ENCODE results near the gene TPCN2. TPM values are rescaled to one million over a fixed set of nuclear protein-coding genes. Genes with fewer than 3 reads are reported as not detected.

TPCN2 gene
- polyA plus RNA-seq, 2 donors = 6.5 to 12.1 TPM

DNA sequence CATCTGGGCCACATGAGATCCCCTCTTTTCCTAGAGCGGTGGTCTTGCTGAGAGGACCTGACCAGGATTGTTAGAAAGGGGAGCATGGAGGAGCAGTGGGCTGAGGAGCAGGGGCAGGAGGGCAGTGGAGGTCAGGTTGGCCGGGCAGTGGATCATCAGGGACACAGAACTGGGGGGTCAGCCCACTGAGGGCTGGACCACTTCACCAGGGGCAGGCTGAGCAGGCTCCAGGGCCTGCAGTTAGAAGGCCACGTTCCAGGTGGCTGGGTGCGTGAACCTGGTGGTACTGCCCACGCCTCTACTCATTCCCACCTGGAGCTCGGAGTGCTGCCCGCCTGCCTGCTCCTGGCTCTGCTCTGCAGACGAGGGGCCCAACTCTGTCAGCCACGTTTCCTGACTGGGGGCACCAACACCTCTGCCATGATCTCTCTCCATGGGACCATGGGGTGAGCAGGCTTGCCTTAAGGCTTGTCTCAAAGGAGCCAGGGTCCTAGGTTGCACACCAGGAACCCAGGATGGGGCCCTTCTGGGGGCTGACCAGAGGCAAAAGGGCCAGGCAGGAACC is 45.3 kb upstream of the TPCN2 start:
- Histone ChIP-seq H3K27me3 (ENCODE audit: control insufficient read depth in 1 of 2, insufficient read depth in 2 of 2, low read length in 2 of 2) (no peaks in the 10 kb centered on the region), H3K4me1 (ENCODE audit: control insufficient read depth in 2 of 2, insufficient read depth in 2 of 2, low read length in 1 of 2) (peaks cover 0 to 12% of the 10 kb centered on the region in 2 donors), H3K27ac (ENCODE audit: low read depth in 2 of 2, low read length in 1 of 2) (peak overlapping the region; percentile 43 to 63), H3K4me3 (ENCODE audit: low read depth in 1 of 2, low read length in 2 of 2) (no peak overlapping the region), H3K9me3 (ENCODE audit: control insufficient read depth in 2 of 2, insufficient read depth in 1 of 2, low read depth in 1 of 2, low read length in 1 of 2) (no peaks in the 10 kb centered on the region), H3K36me3 (ENCODE audit: control insufficient read depth in 2 of 2, insufficient read depth in 2 of 2, low read length in 1 of 2) (peaks cover 0 to 4% of the 10 kb centered on the region in 2 donors)
- WGBS, 2 donors = 77 to 84% methylated on average over 9 of the region's 9 CpGs

DNA sequence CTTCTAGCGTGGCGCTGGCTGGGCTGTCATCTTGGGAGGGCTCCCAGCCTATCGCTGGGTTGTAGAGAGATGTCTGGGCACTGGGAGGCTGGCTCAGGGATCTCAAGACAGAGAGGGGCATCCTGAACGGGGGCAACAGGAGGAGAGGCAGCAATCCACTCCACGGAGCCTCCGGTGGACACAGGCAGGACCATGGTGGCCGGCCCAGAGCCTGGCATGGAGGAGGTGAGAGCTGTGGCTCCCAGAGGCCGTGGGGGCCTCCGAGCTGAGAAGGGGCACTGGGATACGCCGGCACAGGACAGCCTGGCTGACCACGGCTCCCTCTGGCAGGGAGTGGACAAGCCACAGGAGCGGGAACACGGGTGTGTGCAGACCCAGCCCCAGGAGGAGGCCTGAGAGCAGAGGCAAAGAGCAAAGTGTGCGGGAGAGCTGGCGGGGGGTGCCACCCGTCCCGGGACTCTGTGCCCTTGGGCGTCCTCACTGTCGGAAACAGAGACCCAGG is 44.8 kb upstream of the TPCN2 start:
- Histone ChIP-seq H3K4me1 (ENCODE audit: control insufficient read depth in 2 of 2, insufficient read depth in 2 of 2, low read length in 1 of 2) (peaks cover 0 to 13% of the 10 kb centered on the region in 2 donors), H3K27me3 (ENCODE audit: control insufficient read depth in 1 of 2, insufficient read depth in 2 of 2, low read length in 2 of 2) (no peaks in the 10 kb centered on the region), H3K27ac (ENCODE audit: low read depth in 2 of 2, low read length in 1 of 2) (peak overlapping the region; percentile 35 to 63), H3K36me3 (ENCODE audit: control insufficient read depth in 2 of 2, insufficient read depth in 2 of 2, low read length in 1 of 2) (peaks cover 0 to 4% of the 10 kb centered on the region in 2 donors), H3K9me3 (ENCODE audit: control insufficient read depth in 2 of 2, insufficient read depth in 1 of 2, low read depth in 1 of 2, low read length in 1 of 2) (no peaks in the 10 kb centered on the region), H3K4me3 (ENCODE audit: low read depth in 1 of 2, low read length in 2 of 2) (no peak overlapping the region)
- 83 to 86% methylated on average over 20 of the region's 20 CpGs for WGBS, 2 donors

DNA sequence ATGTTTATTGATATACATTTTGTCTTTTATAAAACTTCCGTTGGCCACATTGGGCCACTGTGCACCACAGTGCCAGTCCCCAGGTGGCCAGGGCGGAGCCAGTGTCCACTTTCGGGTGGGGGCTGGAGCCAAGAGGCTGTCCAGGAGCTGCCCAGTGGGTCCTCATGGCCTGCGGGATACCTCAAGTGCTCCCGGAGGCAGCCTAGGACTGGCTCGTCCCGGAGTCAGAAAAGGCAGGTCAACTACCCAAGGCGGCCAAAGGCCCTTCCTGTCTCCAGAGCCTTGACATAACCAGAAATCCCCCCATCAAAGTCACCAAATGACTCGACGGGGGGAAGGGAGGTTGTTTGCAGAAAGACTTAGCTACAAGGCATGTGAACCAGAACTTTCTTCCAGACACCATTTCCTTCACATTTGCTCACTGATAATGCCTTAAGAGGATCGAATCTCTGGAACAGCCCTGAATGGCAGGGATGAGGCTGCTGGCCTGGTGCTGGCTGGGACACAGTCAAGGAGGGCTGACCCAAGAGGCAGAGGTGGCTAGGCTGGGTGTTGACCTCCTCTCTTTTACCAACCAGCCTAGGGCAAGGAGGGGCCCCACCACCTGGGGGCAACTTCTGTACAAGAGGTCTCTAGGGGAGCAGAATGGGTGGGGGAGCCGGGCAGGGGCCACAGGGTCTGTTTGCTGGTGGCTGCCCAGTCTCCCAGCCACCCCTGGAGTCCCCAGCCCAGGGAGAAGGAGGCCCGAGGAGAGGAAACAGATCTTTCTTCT is 44.1 kb upstream of the TPCN2 start:
- peaks cover 0 to 4% of the 10 kb centered on the region in 2 donors for H3K36me3 ChIP-seq (ENCODE audit: control insufficient read depth in 2 of 2, insufficient read depth in 2 of 2, low read length in 1 of 2)
- H3K4me1 ChIP-seq (ENCODE audit: control insufficient read depth in 2 of 2, insufficient read depth in 2 of 2, low read length in 1 of 2) = peaks cover 2 to 19% of the 10 kb centered on the region in 2 donors
- no peaks in the 10 kb centered on the region for H3K9me3 ChIP-seq (ENCODE audit: control insufficient read depth in 2 of 2, insufficient read depth in 1 of 2, low read depth in 1 of 2, low read length in 1 of 2)
- no peaks in the 10 kb centered on the region for H3K27me3 ChIP-seq (ENCODE audit: control insufficient read depth in 1 of 2, insufficient read depth in 2 of 2, low read length in 2 of 2)
- 78 to 79% methylated on average over 13 of the region's 13 CpGs for WGBS, 2 donors
- no peak overlapping the region for H3K4me3 ChIP-seq (ENCODE audit: low read depth in 1 of 2, low read length in 2 of 2)
- H3K27ac ChIP-seq (ENCODE audit: low read depth in 2 of 2, low read length in 1 of 2) = peak overlapping the region; percentile 35 to 63

DNA sequence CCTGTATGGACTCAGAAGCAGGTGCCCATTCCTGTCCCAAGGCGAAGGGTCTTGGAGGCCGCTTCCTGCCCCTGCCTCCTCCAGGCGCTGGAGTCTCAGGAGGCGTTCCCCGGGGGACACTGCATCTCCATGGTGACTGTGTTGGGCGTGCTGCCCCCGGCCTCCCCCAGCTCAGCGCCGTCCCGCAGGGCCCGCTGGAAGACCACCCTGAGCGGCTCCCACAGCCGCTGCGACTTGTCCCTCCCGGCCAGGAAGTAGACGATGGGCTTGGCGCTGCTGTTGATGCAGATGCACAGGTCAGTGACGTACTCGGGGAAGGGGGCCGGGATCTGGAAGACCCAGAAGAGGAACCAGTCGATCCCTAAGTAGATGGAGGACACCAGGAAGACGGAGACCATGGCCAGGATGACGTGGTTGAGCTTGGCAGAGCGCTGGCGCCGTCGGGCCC is 43.5 kb upstream of the TPCN2 start:
- Histone ChIP-seq H3K4me1 (ENCODE audit: control insufficient read depth in 2 of 2, insufficient read depth in 2 of 2, low read length in 1 of 2) (peaks cover 5 to 25% of the 10 kb centered on the region in 2 donors), H3K9me3 (ENCODE audit: control insufficient read depth in 2 of 2, insufficient read depth in 1 of 2, low read depth in 1 of 2, low read length in 1 of 2) (no peaks in the 10 kb centered on the region), H3K27ac (ENCODE audit: low read depth in 2 of 2, low read length in 1 of 2) (peak overlapping the region; percentile 35 to 63), H3K4me3 (ENCODE audit: low read depth in 1 of 2, low read length in 2 of 2) (no peak overlapping the region), H3K36me3 (ENCODE audit: control insufficient read depth in 2 of 2, insufficient read depth in 2 of 2, low read length in 1 of 2) (peaks cover 0 to 4% of the 10 kb centered on the region in 2 donors), H3K27me3 (ENCODE audit: control insufficient read depth in 1 of 2, insufficient read depth in 2 of 2, low read length in 2 of 2) (no peaks in the 10 kb centered on the region)
- WGBS, 2 donors = 88 to 89% methylated on average over 26 to 27 of the region's 27 CpGs

DNA sequence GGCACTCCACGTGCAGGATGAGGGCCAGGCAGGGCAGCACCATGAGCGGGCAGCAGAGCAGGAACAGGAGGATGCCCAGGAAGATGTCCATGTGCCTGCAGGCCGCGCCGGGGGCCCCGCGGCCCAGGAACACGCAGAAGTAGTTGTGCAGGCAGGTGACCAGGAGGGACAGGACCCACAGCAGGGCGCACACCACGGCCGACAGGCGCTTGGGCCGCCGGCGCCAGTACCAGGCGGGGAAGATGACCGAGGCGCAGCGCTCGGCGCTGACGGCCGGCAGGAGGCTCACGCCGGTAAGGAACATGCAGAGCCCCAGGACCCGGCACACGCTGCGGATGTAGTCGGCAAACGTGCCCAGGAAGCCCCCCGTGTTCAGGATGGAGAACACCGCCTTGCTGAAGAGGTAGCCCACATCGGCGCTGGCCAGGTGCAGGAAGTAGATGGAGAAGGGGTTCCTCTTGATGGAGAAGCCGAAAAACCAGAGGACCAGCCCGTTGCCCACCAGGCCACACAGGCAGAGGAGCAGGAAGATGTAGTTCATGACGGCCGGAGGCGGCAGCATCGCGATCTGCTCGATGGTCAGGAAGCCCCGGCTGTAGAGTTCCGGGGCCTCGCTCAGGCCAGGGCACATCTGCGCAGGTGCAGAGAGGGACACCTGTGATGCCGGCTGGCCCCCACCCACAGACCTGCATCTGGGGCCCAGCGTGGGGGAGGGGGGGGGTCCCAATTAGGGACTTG is 42.9 kb upstream of the TPCN2 start:
- Histone ChIP-seq H3K27ac (ENCODE audit: low read depth in 2 of 2, low read length in 1 of 2) (peak overlapping the region; percentile 35 to 44), H3K4me1 (ENCODE audit: control insufficient read depth in 2 of 2, insufficient read depth in 2 of 2, low read length in 1 of 2) (peaks cover 5 to 31% of the 10 kb centered on the region in 2 donors), H3K27me3 (ENCODE audit: control insufficient read depth in 1 of 2, insufficient read depth in 2 of 2, low read length in 2 of 2) (no peaks in the 10 kb centered on the region), H3K36me3 (ENCODE audit: control insufficient read depth in 2 of 2, insufficient read depth in 2 of 2, low read length in 1 of 2) (peaks cover 0 to 4% of the 10 kb centered on the region in 2 donors), H3K4me3 (ENCODE audit: low read depth in 1 of 2, low read length in 2 of 2) (no peak overlapping the region), H3K9me3 (ENCODE audit: control insufficient read depth in 2 of 2, insufficient read depth in 1 of 2, low read depth in 1 of 2, low read length in 1 of 2) (no peaks in the 10 kb centered on the region)
- WGBS, 2 donors = 85 to 87% methylated on average over 48 of the region's 48 CpGs

DNA sequence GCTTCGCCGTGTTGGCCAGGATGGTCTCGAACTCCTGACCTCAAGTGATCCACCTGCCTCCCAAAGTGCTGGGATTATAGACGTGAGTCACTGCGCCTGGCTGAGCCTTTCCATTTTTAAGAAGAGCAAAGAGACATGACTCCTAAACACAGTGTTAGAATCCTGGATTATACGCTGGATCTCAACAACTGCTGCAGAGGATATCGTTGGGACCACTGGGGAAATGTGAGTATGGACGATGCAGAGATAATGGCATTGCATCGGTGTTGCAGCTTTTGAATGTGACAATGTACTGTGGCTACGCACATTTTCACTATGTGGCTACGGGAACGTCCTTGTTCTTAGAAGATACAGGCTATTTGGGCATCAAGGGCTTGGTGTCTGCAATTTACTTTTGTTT is 41.9 kb upstream of the TPCN2 start:
- Histone ChIP-seq H3K27ac (ENCODE audit: low read depth in 2 of 2, low read length in 1 of 2) (peak overlapping the region; percentile 16 to 33), H3K4me3 (ENCODE audit: low read depth in 1 of 2, low read length in 2 of 2) (no peak overlapping the region), H3K36me3 (ENCODE audit: control insufficient read depth in 2 of 2, insufficient read depth in 2 of 2, low read length in 1 of 2) (peaks cover 0 to 4% of the 10 kb centered on the region in 2 donors), H3K9me3 (ENCODE audit: control insufficient read depth in 2 of 2, insufficient read depth in 1 of 2, low read depth in 1 of 2, low read length in 1 of 2) (no peaks in the 10 kb centered on the region), H3K4me1 (ENCODE audit: control insufficient read depth in 2 of 2, insufficient read depth in 2 of 2, low read length in 1 of 2) (peaks cover 5 to 29% of the 10 kb centered on the region in 2 donors), H3K27me3 (ENCODE audit: control insufficient read depth in 1 of 2, insufficient read depth in 2 of 2, low read length in 2 of 2) (no peaks in the 10 kb centered on the region)
- 79 to 85% methylated on average over 12 of the region's 12 CpGs for WGBS, 2 donors

DNA sequence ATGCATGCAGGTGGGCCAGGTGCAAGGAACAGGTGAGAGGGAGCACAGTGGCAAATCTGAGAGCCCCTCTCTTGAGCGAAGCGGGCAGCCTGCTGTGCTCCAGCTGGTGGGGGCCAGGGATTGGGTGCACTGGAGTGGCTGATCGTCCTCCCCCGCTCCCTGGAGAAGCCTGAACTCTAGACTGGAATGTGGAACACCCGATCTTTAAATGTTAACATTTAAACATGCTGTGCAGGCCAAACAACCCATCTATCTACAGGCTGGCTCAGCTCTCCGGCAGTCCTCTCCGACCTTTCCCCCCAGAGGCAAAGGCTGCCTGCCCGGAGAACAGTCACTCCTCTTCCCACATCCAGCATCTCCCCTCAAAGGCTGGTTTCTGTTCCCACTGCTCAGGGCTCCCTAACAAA is 40.8 kb upstream of the TPCN2 start:
- H3K4me1 ChIP-seq (ENCODE audit: control insufficient read depth in 2 of 2, insufficient read depth in 2 of 2, low read length in 1 of 2) = peaks cover 5 to 28% of the 10 kb centered on the region in 2 donors
- 40 to 43% methylated on average over 8 of the region's 8 CpGs for WGBS, 2 donors
- no peaks in the 10 kb centered on the region for H3K27me3 ChIP-seq (ENCODE audit: control insufficient read depth in 1 of 2, insufficient read depth in 2 of 2, low read length in 2 of 2)
- peak overlapping the region; percentile 79 to 84 for H3K27ac ChIP-seq (ENCODE audit: low read depth in 2 of 2, low read length in 1 of 2)
- no peaks in the 10 kb centered on the region for H3K9me3 ChIP-seq (ENCODE audit: control insufficient read depth in 2 of 2, insufficient read depth in 1 of 2, low read depth in 1 of 2, low read length in 1 of 2)
- H3K4me3 ChIP-seq (ENCODE audit: low read depth in 1 of 2, low read length in 2 of 2) = no peak overlapping the region
- H3K36me3 ChIP-seq (ENCODE audit: control insufficient read depth in 2 of 2, insufficient read depth in 2 of 2, low read length in 1 of 2) = peaks cover 0 to 4% of the 10 kb centered on the region in 2 donors

DNA sequence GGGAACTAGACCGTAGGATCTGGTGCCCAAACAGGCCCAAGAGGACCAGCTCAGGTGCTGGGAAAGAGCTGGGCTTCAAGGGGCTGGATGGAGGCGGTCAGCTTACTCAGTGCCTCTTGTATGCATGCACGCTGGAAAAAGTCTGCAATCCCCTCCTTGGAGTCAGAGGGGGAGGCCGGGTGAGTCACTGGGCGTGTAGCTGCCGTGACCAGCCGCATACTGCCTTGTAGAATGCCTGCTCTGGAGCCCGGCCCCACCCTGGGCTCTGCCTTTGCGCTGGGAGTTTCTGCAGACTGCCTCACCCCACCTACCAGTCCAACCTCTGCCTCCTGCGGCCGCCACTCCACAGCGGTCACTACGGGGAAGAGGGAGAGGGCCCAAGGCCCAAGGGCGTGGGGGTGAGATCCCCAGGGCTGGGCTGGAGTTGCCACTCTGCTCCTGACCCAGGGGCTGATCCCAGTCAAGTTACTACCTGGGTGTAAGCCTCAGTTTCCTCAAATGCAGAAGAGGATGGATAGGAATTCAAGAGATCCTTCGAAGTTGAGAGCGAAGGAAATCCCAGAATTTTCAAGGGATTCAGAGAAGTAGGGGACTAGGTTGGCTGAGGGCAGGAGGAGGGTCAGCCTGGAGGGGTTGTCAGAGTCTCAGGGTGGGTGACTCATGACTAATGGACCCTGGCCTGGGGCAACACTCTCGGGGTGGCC is 39.8 kb upstream of the TPCN2 start:
- Histone ChIP-seq H3K4me1 (ENCODE audit: control insufficient read depth in 2 of 2, insufficient read depth in 2 of 2, low read length in 1 of 2) (peaks cover 5 to 28% of the 10 kb centered on the region in 2 donors), H3K4me3 (ENCODE audit: low read depth in 1 of 2, low read length in 2 of 2) (no peak overlapping the region)
- 31 to 42% methylated on average over 17 of the region's 17 CpGs for WGBS, 2 donors

More for the DNA sequence above, 39.8 kb upstream of the TPCN2 start:
- Histone ChIP-seq H3K27ac (ENCODE audit: low read depth in 2 of 2, low read length in 1 of 2) (peak overlapping the region; percentile 84 to 89), H3K9me3 (ENCODE audit: control insufficient read depth in 2 of 2, insufficient read depth in 1 of 2, low read depth in 1 of 2, low read length in 1 of 2) (no peaks in the 10 kb centered on the region), H3K27me3 (ENCODE audit: control insufficient read depth in 1 of 2, insufficient read depth in 2 of 2, low read length in 2 of 2) (no peaks in the 10 kb centered on the region), H3K36me3 (ENCODE audit: control insufficient read depth in 2 of 2, insufficient read depth in 2 of 2, low read length in 1 of 2) (peaks cover 0 to 4% of the 10 kb centered on the region in 2 donors)
